Measurements from ENCODE around the gene STIP1.

The STIP1 gene

DNA sequence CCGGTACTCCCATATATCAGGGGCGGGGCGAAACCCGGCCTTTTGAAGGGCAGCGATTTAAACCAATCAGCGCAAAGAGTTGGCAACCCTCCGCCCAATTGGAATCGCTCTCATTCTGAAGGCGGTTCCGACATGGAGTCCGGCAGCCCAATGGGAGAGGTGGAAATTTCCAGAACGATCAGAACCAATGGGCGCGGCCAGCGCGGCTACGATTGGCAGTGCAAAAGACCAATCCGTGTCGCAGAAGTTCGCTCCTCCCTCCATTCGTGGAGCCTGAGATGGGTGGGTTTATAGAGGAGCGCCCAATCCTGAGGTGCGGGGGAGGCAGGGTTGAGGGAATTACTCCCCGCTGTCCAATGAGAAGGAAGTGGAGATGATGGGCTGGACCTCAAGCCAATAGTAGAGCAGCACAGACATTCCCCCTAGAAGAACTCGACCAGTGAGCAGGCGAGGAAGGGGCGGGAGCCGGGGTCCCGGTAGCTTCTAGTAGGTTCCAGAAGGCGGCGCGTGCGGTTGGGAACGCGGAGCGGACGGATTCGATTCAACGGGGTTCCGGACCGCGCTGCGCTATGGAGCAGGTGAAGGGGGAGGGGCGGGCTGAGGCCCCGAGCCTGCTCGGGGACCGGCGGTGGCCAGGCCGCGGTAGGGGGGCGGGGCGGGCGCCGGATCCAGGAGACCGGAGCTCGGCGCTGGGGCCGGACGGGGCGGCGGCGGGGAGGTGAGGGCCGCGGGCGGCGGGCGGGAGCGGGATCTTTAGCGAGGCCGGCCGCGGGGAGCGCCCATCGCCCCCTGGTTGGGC lies at the start of gene STIP1:
Gene STIP1, plus strand, starts transcription at position 479 of the 799 bp plus-strand sequence. Its CDS starts 91 bp downstream, at position 570.
- peak; percentile 100 for DNase-seq (ENCODE audit: low read depth)

DNA sequence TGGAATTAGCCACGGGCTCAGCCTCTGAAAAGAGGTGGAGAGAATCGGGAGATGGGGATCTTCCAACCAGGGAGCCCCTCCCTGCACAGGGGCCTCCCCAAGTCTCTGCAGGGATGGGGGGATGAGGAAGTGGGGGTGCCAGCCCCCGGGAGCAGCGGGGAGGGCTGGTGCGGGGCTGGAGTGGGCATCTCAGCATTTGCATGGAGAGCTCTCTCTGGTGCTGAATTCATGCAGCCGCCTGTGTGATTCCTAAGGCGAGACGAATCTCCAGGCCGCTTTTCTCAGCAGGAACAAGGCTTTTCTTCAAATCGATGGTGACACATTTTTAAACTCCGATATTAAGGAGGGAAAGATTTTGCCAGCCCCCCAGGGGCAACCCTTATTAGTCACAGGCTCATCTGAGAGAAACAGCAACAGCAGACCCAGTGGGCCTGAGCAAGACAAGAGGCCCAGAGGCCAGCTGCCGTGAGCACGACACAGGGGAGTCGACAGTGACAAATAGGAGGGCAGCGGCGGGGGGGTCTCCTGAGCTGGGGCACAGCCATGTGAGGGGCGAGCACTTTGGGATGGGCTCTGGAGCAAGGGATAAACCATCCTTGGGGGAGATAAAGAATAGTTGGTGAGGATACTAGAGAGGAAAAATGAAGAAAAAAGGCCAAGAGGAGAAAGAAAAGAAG lies 49.1 kb upstream of the STIP1 start:
- DNase-seq (ENCODE audit: low read depth): no peak

DNA sequence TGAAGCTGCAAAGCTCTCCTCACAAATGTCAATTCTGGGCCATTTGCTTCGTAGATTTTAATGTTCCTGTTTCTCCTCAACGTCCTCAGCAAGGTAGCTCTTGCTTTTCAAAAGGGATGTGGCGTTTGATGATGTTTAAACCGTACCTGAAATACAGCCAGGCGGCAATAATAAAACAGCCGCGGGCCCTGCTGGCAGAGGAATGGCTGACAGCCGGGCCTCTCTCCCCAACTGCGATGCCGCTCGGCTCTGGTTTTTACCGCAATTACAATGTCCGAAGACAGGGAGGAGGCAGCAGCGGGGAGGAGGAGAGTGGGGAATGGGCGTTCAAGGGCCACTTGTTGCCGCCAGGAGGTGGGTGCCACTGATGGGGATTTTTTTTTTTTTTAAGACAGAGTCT lies 47.6 kb upstream of the STIP1 start:
- no peak for DNase-seq (ENCODE audit: low read depth)

DNA sequence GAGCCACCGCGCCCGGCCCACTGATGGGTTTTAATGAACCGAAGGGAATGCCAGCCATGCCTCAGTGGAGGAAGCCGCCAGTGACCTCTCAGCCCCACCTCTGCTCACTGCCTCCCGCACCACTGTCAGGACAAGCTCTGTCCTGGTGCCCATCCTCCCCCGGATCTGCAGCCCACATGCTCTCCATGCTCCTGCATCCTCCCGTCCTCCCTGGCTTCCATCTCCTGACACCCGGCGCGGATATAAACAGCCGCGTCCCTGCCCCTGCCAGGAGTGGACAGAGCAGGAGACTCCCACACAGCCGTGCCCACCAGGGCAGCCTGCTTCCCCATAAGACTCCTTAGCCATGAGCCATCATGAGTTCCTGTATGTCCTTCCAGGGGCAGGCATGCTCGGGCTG lies 46.9 kb upstream of the STIP1 start:
- no peak for DNase-seq (ENCODE audit: low read depth)

DNA sequence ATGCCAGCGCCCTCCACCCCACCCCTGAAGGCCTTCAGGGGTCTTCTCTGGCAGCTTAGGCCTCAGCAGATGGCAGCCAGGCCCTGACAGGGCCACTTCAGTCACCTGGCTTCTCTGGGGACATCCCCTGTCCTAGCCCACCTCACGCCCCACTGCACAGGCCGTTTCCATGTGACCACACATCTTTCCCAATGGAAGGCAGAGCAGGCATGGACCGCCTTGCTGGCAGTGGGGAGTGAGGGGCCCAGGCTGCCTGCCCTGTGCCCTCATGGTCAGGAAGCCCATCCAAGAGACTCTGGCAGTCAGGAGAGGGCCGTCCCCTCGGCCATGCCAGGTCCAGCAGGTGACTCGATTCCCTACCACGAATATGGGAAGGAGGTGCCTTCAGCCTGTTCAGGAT lies 45.9 kb upstream of the STIP1 start:
- no peak for DNase-seq (ENCODE audit: low read depth)

DNA sequence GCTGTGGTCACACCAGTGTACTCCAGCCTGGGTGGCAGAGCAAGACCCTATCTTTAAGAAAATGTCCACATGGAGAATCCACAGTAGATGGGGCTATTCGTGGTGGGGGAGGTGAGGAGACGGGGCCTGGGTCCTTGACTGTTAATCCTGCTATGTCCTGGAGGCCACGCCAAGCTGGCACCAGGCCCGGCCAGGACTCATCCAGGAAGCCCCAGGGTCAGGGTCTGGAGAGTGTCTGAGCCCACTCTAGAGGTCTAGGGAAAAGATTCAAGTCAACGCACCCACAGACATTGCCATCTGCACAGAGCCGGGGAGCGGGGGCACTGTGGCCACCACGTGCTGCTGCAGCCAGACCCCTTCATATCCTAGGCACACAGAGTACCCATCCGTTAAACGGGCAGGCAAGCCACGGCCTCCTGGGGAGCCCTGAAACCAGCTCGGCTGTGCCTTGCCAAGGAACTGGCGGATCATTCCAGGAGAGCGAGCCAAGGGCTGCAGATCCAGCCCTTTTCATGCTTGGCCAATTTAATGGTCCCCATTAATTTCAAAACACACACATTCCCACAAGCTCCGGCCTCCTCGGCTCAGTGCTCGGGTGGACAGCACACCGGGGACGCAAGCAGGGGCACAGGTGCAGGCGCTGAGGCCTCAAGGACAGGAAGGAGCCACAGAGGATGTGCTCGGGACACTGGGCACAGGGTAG lies 44.7 kb upstream of the STIP1 start:
- no peak for DNase-seq (ENCODE audit: low read depth)

DNA sequence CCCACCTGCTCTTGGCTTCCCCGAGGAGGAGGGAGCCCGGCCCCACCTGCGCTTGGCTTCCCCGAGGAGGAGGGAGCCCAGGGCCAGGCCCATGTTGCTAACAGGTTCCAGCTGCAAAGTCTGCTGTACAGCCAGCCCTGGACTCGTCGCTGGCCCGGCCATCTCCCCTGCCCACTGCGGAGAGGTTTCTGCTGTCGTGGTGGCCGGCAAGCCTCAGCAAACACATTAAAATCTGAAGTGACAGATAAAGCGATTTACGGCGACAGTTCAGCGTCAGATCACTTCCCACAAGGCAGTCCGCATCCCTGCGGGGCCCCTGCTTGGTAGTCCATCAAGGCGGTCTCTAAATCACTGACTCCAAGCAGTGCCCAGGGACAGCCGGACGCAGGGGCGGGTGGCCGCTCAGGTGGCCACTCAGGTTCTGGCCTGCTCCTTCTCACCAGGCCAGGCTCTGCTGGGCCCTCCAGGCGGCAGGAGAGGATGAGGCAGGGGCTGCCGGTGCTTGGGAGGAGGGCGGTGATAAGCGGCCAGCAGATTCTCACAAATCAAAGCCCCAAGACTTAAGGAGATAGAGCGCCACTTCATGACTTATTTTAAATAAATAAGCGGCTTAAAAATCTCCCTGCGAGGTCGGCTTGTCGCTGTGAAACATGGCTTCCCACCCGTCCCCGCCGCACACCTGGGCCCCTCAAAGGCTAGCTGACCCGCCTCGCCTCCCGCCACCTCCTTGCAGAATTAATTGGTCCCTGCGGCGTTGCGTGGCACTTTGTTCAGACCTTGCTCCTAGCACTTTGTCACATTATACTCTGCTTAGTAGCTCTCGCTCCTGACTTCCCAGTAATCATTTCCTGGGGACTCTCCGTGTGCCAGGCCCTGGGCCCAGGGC lies 41.1 kb upstream of the STIP1 start:
- DNase-seq (ENCODE audit: low read depth): no peak

DNA sequence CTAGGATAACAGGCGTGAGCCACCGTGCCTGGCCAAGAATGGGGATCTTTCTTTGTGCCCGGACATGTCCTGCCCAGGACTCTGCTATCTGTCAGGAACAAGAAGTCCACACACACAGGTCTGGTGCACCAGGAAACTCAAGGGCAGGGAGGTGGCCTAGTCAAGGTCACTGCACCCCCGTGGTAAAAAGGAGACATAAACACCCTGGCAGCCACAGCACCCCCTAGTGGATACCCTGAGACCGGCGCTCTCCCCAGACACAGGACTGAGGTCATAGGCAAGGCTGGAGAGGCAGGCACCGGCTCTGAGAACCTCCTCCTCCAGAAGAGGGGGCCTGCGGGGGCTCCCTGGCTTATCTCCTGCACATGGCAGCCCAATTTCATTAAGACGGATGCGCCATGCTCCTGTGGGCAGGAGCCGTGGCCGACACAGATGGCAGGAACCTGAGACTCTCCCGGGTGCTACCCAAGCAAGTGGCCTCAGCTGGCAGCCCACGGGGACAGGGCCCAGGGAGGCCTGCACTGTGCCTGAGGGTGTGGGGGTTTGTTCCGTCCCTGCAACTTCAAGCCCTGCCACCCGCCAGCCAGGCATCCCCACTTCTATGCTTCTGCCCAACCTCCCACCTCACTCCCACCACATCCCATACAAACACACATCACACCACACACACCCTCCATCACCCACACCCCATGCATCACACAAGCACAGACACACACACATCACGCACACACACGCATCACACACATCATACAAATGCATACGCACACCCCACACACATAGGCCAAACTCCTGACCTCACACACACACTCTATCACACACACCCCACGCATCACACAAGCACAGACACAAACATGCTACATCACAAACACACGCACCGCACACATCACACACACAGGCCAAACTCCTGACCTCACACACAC lies 39.7 kb upstream of the STIP1 start:
- DNase-seq (ENCODE audit: low read depth): peak; percentile 54

DNA sequence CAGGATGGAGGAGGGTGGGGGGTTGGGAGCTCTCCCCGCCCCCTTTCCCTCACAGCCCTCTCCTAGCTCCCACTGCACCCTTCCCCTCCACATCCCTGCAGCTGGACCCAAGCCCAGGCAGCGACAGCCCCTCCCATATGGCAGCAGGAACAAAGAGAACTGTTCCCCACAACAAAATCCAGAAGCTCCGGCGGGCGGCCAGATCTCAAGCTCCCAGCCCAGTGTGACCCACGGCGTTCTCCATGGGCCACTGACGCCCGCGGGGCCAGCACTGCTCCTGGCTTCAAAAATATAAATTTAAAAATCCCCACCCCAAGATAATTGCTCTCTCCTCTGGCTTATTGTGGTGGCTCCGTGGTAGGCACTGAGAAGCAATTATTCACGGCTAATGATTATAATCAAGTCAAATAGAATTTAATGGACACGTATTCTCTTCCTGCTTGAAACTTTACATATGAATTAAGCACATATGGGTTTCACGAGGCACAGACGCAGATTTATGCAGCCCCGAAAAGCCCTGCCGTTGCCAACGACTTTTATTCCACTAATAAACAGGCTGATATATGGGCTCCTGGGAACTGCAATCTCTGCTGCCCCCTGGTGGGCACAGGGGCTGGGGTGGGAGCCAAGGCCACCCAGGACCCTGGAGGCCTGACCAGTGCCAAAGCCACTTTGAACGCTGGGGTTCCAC lies 37.6 kb upstream of the STIP1 start:
- peak; percentile 75 for DNase-seq (ENCODE audit: low read depth)

DNA sequence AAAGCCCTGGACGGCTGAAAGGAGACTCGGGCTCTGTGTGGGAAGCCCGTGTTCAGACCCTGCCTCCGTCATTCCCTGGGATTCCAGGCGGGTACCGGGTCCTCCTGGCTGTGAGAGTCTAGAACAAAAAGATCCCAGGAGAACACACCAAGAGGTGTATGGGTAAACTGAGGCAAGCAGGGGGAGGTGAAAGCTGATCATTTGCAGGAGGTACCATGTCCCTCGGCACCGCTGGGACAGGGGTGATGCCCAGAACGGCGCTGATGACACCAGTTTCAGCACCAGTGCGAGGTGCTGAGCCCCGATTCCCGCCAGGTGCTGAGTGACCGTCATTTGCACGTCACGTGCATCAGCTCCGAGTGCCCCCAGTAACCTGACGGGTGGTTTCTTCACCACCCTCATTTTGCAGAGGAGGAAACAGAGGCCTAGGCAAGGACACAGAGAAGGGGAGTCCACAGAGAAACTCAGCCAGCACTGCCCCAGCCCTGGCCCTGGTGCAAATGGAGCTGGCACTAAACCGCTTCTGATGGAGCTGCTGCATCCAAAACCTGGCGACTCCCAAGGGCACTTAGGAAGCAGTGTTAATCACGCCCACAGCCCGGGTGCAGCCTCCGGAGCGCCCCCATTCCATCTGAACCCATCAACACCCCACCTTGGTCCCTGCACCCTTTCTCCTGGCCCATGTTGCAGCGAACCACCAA lies 36.9 kb upstream of the STIP1 start:
- no peak for DNase-seq (ENCODE audit: low read depth)

DNA sequence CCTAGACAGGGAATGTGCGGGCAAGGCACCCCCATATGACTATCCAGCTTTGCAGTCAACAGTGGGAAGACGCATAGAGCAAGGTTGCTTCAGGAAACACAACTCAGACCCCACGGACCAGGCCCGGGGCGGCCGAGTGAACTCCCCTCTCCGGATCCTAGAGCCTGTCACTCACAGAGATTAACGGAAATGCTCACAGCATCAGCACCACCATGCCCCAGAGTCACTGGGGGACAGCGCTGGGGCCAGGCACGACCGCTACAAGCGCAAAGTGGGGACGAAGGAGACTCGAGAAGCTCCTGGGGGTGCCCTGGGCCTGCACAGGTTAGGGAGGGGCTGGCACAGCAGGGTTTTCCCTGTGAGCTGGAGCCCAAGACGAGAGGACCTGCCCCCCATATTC lies 35.9 kb upstream of the STIP1 start:
- no peak for DNase-seq (ENCODE audit: low read depth)

DNA sequence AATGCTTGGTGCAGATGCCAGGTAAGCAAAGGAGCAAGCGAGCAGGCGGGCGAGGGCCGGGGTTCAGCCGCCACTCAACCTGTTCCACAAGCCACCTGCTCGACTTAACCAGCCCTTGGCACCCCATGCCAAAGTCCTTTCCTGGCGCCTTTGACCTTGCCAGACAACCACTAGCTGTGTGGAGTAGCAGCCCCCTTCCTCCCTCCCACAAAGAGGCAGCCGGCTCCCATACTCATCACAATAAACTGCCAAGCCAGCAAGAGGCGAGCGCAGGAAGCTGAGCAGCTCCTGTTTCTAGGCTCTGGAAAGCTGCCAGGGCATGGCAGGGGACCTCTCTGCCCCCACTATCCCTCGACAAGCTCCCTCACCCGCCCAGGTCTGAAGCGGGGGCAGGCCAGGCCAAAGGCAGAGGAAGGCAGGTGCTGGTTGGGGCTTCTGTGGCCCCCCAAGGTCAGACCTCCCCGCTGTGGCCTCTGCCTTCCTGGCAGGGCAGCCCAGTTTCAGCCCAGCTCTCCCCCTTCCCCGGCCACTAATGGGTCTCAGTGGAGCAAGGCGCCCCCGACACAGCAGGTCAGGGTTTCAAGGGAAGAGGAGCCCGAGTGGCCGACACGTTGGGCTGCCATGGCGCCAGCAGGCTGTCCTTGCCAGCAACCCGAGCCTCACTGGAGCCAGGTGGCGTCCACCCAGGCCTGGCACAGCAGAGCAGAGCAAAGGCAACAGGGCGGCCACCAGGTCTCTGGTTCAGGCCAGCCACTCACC lies 35.3 kb upstream of the STIP1 start:
- DNase-seq (ENCODE audit: low read depth): no peak

DNA sequence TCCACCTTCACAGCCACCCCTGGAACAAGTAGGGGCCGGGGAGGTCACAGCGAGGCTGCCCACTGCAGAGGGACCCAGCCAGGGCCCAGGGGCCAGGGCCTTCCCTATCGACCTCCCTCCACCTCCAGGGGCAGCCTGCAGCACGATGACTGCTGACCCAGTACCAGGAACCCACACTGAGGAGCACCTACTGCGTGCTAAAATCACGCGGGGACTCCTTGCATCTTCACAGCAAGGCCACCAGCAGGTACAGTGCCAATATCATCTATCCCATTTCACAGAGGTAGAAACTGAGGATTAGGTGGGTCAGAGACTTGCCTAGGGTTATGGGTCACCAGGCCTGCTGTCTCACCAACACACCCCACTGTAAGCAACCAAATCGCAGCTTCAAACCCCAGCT lies 34.6 kb upstream of the STIP1 start:
- DNase-seq (ENCODE audit: low read depth): no peak

DNA sequence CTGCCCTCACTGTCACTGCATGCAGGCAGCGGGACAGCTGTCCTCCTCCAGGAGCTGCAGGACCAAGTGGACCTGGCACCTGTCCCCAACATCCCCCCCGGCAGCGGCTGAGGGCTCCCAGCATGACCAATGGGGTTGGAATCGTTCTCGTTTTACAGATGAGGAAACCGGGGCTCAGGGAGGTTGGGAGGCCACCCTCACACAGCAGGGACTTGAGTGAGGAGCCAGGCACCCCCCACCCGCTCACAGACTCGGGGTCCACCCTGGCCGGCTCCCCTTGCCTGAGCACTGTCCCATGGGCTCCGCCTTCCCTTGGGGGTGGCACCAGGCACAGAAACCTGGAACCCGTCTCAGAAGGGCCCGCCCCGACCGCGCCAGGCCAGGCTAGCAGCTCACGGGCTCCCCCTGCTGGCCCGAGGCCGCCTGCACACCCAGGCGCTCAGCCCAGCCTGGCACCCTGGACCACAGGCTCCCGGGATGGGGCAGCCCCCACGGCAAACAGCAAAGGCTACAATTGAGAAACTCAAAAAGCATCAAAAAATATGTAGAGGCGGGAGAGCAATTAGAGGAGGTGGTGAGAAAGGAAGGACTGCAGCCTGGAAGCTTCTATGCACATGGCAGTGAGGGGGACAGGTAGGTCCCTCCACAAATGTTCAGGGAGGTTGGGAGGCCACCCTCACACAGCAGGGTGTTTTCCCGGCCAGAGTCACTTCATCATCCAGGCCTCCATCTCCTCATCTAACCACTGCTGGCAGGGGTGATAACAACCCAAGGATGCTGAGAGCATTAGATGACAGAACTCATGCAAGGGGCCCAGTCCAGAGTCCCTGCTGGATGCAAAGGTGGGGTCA lies 32.9 kb upstream of the STIP1 start:
- DNase-seq (ENCODE audit: low read depth): peak; percentile 61

DNA sequence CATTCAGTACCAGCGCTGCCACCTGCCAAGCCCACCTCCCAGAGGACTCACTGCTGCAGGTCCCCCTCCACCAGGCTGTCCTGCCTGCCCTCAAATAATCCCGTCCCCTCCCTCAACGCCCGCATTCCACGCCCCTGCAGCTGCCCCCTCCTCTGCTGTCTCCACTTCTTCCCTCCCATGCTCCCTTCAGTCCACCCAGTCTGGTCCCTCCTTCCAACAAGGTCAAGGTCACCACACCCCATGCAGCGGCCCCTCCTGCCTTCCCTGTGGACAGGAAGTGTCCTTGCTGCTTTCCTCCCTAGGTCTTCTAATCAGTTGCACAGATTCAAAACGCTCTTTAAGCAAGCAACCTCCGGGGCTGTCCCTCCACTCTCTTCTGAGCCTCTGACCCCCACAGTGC lies 32.2 kb upstream of the STIP1 start:
- DNase-seq (ENCODE audit: low read depth): no peak

DNA sequence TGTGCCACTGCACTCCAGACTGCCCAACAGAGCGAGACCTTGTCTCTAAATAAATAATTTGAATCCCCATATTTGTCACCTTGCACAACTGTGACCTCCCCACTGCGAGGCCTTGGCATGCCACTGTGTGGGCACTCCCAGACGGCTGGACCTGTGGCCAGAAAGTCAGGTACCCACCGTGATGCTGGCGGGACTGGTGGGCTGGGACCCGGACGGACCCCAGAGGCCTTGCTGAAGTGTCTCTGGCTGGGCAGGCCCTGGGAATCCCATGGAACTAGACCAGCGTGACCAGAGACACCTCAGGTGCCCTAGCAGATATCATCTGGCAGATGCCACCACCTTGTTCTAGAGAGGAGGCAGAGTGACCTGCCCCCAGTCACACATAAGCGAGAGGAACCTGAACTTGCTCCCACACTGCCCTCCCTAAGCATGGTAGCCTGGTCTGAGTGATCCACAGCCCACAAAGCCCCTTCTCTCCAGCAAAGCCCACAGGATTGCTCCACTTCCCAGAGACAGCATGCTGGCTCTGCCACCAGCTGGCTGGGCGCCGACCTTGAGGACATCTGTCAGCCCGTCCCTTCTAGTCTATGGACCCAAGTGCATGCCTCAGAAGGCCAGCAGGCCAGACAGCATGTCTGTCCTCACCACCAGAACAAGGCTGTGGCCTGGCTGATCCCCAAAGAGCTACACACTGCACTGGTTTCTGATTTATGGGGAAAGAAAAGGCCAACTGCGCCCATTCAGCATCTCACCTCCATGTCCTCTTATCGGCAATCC lies 29.5 kb upstream of the STIP1 start:
- DNase-seq (ENCODE audit: low read depth): no peak
